PC-3 (cell line): ENCODE measurements around the gene CIAPIN1. TPM values are rescaled to one million over a fixed set of nuclear protein-coding genes. Genes with fewer than 3 reads are reported as not detected.

Source experiments
- ATAC-seq: fragments of 200-7000 bp; cut with Tn5 transposase; 2 replicates; pipeline ENCODE4 v1.9.1; 2020; ENCODE audit warnings: mild to moderate bottlenecking, moderate library complexity
- BruUV-seq: library from RNA; stranded (reverse); fragments of 400-500 nt; replicated peaks from 2 replicates; lab custom pipeline; 2021; lab: Mats Ljungman, UMichigan
- CTCF ChIA-PET: fragments of 300-600 bp; sonication (Branson Sonifier 250); formaldehyde crosslinking; loops from one replicate; lab custom pipeline; 2022; ENCODE audit warnings: antibody characterized with exemption; lab: Charles Lee
- POLR2A ChIA-PET: fragments of 300-600 bp; sonication (Branson Sonifier 250); formaldehyde crosslinking; loops from one replicate; lab custom pipeline; 2022; ENCODE audit warnings: antibody characterized with exemption; ENCODE audit not compliant: unreplicated experiment; lab: Charles Lee
- DNase-seq: peaks from one replicate; pipeline ENCODE4 v3.0.0-alpha.2; 2015
- H2AFZ ChIP-seq: fragments of 300-600 bp; sonication (generic); 2 replicates; pipeline ENCODE4 v1.6.0; 2016; ENCODE audit warnings: antibody characterized with exemption, low read length
- H3F3A ChIP-seq: fragments of 300-600 bp; sonication (generic); one replicate; pipeline ENCODE4 v1.6.0; 2017; ENCODE audit warnings: antibody characterized with exemption, low read length, control low read depth, mild to moderate bottlenecking; ENCODE audit not compliant: unreplicated experiment
- H3K27ac ChIP-seq: fragments of 300-600 bp; sonication (generic); 2 replicates; pipeline ENCODE4 v1.5.1; 2016; ENCODE audit warnings: mild to moderate bottlenecking, low read length
- H3K27me3 ChIP-seq: fragments of 300-600 bp; sonication (generic); 2 replicates; pipeline ENCODE4 v1.6.1; 2016; ENCODE audit warnings: low read length, mixed read lengths
- H3K36me3 ChIP-seq: fragments of 300-600 bp; sonication (generic); 2 replicates; pipeline ENCODE4 v1.6.1; 2016; ENCODE audit warnings: low read depth, mixed run types, low read length, mixed read lengths
- H3K4me1 ChIP-seq: fragments of 300-600 bp; sonication (generic); 2 replicates; pipeline ENCODE4 v1.5.1; 2016; ENCODE audit warnings: low read length; ENCODE audit not compliant: insufficient read depth
- H3K4me2 ChIP-seq: fragments of 300-600 bp; sonication (generic); 2 replicates; pipeline ENCODE4 v1.6.0; 2016; ENCODE audit warnings: low read length
- H3K4me3 ChIP-seq: fragments of 300-600 bp; sonication (generic); 2 replicates; pipeline ENCODE4 v1.5.1; 2016; ENCODE audit warnings: mild to moderate bottlenecking, low read length, mixed read lengths
- H3K79me2 ChIP-seq: fragments of 300-600 bp; sonication (generic); 2 replicates; pipeline ENCODE4 v1.6.1; 2017; ENCODE audit warnings: low read length, mixed read lengths
- H3K9ac ChIP-seq: fragments of 300-600 bp; sonication (generic); 2 replicates; pipeline ENCODE4 v1.6.0; 2016; ENCODE audit warnings: mild to moderate bottlenecking, low read length
- H3K9me2 ChIP-seq: fragments of 300-600 bp; sonication (generic); replicated peaks from 2 replicates; pipeline ENCODE4 v1.6.1; 2016; ENCODE audit warnings: mixed run types, low read length, mixed read lengths
- H3K9me3 ChIP-seq: fragments of 300-600 bp; sonication (generic); 2 replicates; pipeline ENCODE4 v1.6.1; 2016; ENCODE audit warnings: low read length, mixed read lengths
- H4K20me1 ChIP-seq: fragments of 300-600 bp; sonication (generic); 2 replicates; pipeline ENCODE4 v1.6.1; 2016; ENCODE audit warnings: low read length, mixed read lengths
- EZH2 ChIP-seq: fragments of 300-600 bp; sonication (generic); IDR thresholded peaks from one replicate; pipeline ENCODE4 v1.6.1; 2017; ENCODE audit warnings: antibody characterized with exemption, mild to moderate bottlenecking, low read length; ENCODE audit not compliant: unreplicated experiment
- EZH2phosphoT487 ChIP-seq: fragments of 300-600 bp; sonication (generic); IDR thresholded peaks from 2 replicates; pipeline ENCODE4 v1.6.1; 2018; ENCODE audit warnings: mild to moderate bottlenecking, antibody characterized with exemption, low read length, borderline replicate concordance
- intact Hi-C: fragments of 100-400 bp; cut with micrococcal nuclease; formaldehyde crosslinking; loops from 2 replicates; pipeline ENCODE4 v1.9.0; 2023
- total RNA-seq: library from RNA; depleted of rRNA; stranded (reverse); fragments of >200 nt; gene quantifications from 2 replicates; pipeline ENCODE4 v1.2.3, GENCODE V29; 2014
- TF ChIP-seq, protein P1 (sequence below): fragments of 300-600 bp; sonication (generic); conservative IDR thresholded peaks from 2 replicates; pipeline ENCODE4 v1.5.1; 2017; ENCODE audit warnings: antibody characterized with exemption, low read depth, mild to moderate bottlenecking, low read length

Gene CIAPIN1
- total RNA-seq, 1 experiment from 2014 or later, result 48.6 TPM

DNA sequence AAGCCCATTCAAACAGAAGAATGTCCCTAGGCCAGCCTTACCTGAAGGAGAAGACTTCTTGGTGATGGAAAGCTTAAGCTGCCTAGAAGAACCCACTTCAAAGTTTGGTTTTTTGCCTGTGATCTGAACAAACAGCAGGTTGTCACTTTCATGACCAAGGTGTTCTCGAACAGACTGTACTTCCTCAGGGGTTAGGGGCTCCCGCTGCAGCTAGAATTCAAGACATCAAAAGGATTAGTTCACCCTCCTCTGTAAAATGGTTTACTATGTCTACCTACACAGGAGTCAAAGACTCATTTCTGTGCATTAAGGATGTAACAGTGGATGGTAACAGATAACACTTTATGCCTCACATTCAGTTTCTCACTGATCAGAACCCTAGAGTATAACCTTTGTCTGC, 13.2 kb downstream of the CIAPIN1 start:
- Histone ChIP-seq H3K9me3 (no peaks in the 10 kb centered on the region), H3K4me2 (no peak overlapping the region), H3K9ac (no peak overlapping the region), H3K4me3 (no peak overlapping the region), H3K27me3 (no peaks in the 10 kb centered on the region), H3K4me1 (no peaks in the 10 kb centered on the region), H2AFZ (no peak overlapping the region), H4K20me1 (no peaks in the 10 kb centered on the region), H3K9me2 (no peaks in the 10 kb centered on the region), H3F3A (no peaks in the 10 kb centered on the region), H3K79me2 (no peaks in the 10 kb centered on the region), H3K27ac (no peak overlapping the region), H3K36me3 (peaks cover 26% of the 10 kb centered on the region)
- TF ChIP-seq EZH2, result no peak
- TF ChIP-seq, protein P1, sequence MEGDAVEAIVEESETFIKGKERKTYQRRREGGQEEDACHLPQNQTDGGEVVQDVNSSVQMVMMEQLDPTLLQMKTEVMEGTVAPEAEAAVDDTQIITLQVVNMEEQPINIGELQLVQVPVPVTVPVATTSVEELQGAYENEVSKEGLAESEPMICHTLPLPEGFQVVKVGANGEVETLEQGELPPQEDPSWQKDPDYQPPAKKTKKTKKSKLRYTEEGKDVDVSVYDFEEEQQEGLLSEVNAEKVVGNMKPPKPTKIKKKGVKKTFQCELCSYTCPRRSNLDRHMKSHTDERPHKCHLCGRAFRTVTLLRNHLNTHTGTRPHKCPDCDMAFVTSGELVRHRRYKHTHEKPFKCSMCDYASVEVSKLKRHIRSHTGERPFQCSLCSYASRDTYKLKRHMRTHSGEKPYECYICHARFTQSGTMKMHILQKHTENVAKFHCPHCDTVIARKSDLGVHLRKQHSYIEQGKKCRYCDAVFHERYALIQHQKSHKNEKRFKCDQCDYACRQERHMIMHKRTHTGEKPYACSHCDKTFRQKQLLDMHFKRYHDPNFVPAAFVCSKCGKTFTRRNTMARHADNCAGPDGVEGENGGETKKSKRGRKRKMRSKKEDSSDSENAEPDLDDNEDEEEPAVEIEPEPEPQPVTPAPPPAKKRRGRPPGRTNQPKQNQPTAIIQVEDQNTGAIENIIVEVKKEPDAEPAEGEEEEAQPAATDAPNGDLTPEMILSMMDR, result no peak
- TF ChIP-seq EZH2phosphoT487, result no peak
- DNase-seq (no peak), ATAC-seq (no peak)
- intact Hi-C loops, result no loop called here
- CTCF ChIA-PET, result no interaction called here
- POLR2A ChIA-PET, result no interaction called here
- BruUV-seq, result no TSS peak

- no peak overlapping the region for H3K27ac ChIP-seq
- CTCF ChIA-PET, result no interaction called here
- intact Hi-C loops, result no loop called here
- BruUV-seq, result no TSS peak
- H3K9me3 ChIP-seq, result no peaks in the 10 kb centered on the region
- no peaks in the 10 kb centered on the region for H4K20me1 ChIP-seq
- H3K27me3 ChIP-seq, result no peaks in the 10 kb centered on the region
- no peaks in the 10 kb centered on the region for H3K79me2 ChIP-seq
- H3K36me3 ChIP-seq, result peaks cover 21% of the 10 kb centered on the region
- no peaks in the 10 kb centered on the region for H3F3A ChIP-seq
- ATAC-seq (no peak), DNase-seq (no peak)
- TF ChIP-seq EZH2phosphoT487, result no peak
- TF ChIP-seq, protein P1, result no peak
- no peak for TF ChIP-seq EZH2
- no peak overlapping the region for H3K4me2 ChIP-seq
- H3K4me3 ChIP-seq, result no peak overlapping the region
- no peak overlapping the region for H3K9ac ChIP-seq
- H3K9me2 ChIP-seq, result no peaks in the 10 kb centered on the region
- H2AFZ ChIP-seq, result no peak overlapping the region
- POLR2A ChIA-PET, result no interaction called here
- no peaks in the 10 kb centered on the region for H3K4me1 ChIP-seq
Measured at GRCh38 chr16:57432989-57433388, 14.2 kb downstream of the CIAPIN1 start.

DNA sequence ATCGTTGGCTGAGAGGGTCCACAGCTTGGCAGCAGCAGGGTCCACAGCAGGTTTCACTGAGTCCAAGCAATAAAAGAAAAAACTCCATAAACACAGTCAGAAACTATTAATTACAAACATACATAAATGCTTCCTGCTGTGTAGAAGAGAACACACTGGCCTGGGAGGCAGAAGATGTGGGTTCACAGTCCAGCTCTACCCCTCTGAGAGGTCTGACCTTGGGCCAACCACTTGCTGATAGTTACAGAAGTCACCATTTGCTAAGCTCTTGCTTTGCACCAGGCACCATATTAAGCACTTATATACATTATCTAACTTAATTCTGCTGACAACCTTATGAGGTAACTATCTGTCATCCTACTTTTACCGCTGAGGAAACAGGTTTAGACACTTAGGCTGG, 14.7 kb downstream of the CIAPIN1 start:
- no peak for ATAC-seq
- POLR2A ChIA-PET, result interaction anchor here (0.5 kb wide), 1 partner anchor 40 kb away, joined by 4 read pairs; no protein-coding TSS in a partner anchor
- CTCF ChIA-PET, result no interaction called here

More for the DNA sequence above, 14.7 kb downstream of the CIAPIN1 start:
- TF ChIP-seq EZH2 (no peak), EZH2phosphoT487 (no peak)
- TF ChIP-seq, protein P1, result no peak
- intact Hi-C loops, result no loop called here
- no peak overlapping the region for H3K27ac ChIP-seq
- peaks cover 21% of the 10 kb centered on the region for H3K36me3 ChIP-seq
- H3K4me3 ChIP-seq, result no peak overlapping the region
- no peaks in the 10 kb centered on the region for H3K4me1 ChIP-seq
- H3K79me2 ChIP-seq, result no peaks in the 10 kb centered on the region
- no TSS peak for BruUV-seq
- H3K9me2 ChIP-seq, result no peaks in the 10 kb centered on the region
- no peak overlapping the region for H3K4me2 ChIP-seq
- no peaks in the 10 kb centered on the region for H4K20me1 ChIP-seq
- no peaks in the 10 kb centered on the region for H3F3A ChIP-seq
- H3K27me3 ChIP-seq, result no peaks in the 10 kb centered on the region
- no peaks in the 10 kb centered on the region for H3K9me3 ChIP-seq
- no peak overlapping the region for H2AFZ ChIP-seq
- H3K9ac ChIP-seq, result no peak overlapping the region
- DNase-seq, result no peak
